Adipocyte (in vitro differentiated cells): ENCODE data around the gene PCSK5.

ENCODE experiments used
- DNase-seq: peaks from one replicate; pipeline ENCODE4 v3.0.0-alpha.2; 2015; ENCODE audit warnings: low read depth
- H3K27me3 ChIP-seq: replicated peaks from 2 replicates; pipeline ENCODE4 v1.7.0; 2013; ENCODE audit warnings: mild to moderate bottlenecking, low read length, moderate library complexity; ENCODE audit not compliant: control insufficient read depth, insufficient read depth
- H3K36me3 ChIP-seq: 2 replicates; pipeline ENCODE4 v1.7.0; 2013; ENCODE audit warnings: low read length, mild to moderate bottlenecking, moderate library complexity; ENCODE audit not compliant: control insufficient read depth, insufficient read depth, severe bottlenecking
- H3K4me1 ChIP-seq: 2 replicates; pipeline ENCODE4 v1.7.0; 2013; ENCODE audit warnings: mild to moderate bottlenecking, low read length, moderate library complexity; ENCODE audit not compliant: control insufficient read depth, insufficient read depth
- H3K4me3 ChIP-seq: 2 replicates; pipeline ENCODE4 v1.7.0; 2013; ENCODE audit warnings: mild to moderate bottlenecking, low read length, moderate library complexity
- H3K9ac ChIP-seq: 2 replicates; pipeline ENCODE4 v1.7.0; 2013; ENCODE audit warnings: mild to moderate bottlenecking, low read length, moderate library complexity
- H3K9me3 ChIP-seq: 2 replicates; pipeline ENCODE4 v1.7.0; 2013; ENCODE audit warnings: mild to moderate bottlenecking, low read length, moderate library complexity; ENCODE audit not compliant: control insufficient read depth

The PCSK5 gene

GRCh38 chr9:76114144-76114543, 223.7 kb downstream of the PCSK5 start:
- H3K36me3 ChIP-seq: peaks cover 7% of the 10 kb centered on the region
- peak; percentile 65 for DNase-seq
- no peak overlapping the region for H3K4me3 ChIP-seq
- H3K9ac ChIP-seq: no peak overlapping the region
- no peaks in the 10 kb centered on the region for H3K27me3 ChIP-seq
- peaks cover 34% of the 10 kb centered on the region for H3K4me1 ChIP-seq
- H3K9me3 ChIP-seq: no peaks in the 10 kb centered on the region

GRCh38 chr9:76115396-76115795, 224.9 kb downstream of the PCSK5 start:
- Histone ChIP-seq H3K27me3 (no peaks in the 10 kb centered on the region), H3K9ac (no peak overlapping the region), H3K36me3 (peaks cover 3% of the 10 kb centered on the region), H3K4me3 (no peak overlapping the region), H3K9me3 (no peaks in the 10 kb centered on the region), H3K4me1 (peaks cover 28% of the 10 kb centered on the region)
- no peak for DNase-seq

- no peak for DNase-seq
- peaks cover 2% of the 10 kb centered on the region for H3K36me3 ChIP-seq
- H3K4me3 ChIP-seq: no peak overlapping the region
- no peak overlapping the region for H3K9ac ChIP-seq
- H3K4me1 ChIP-seq: peaks cover 28% of the 10 kb centered on the region
- no peaks in the 10 kb centered on the region for H3K27me3 ChIP-seq
- no peaks in the 10 kb centered on the region for H3K9me3 ChIP-seq
Observed at GRCh38 chr9:76115982-76116646, 225.6 kb downstream of the PCSK5 start.

- Histone ChIP-seq H3K9ac (no peak overlapping the region), H3K4me3 (no peak overlapping the region), H3K27me3 (no peaks in the 10 kb centered on the region), H3K4me1 (peaks cover 28% of the 10 kb centered on the region), H3K9me3 (no peaks in the 10 kb centered on the region), H3K36me3 (no peaks in the 10 kb centered on the region)
- DNase-seq: no peak
Observed at GRCh38 chr9:76116913-76117312, 226.4 kb downstream of the PCSK5 start.

GRCh38 chr9:76127637-76128036, 237.2 kb downstream of the PCSK5 start:
- Histone ChIP-seq H3K36me3 (no peaks in the 10 kb centered on the region), H3K9me3 (no peaks in the 10 kb centered on the region), H3K4me3 (no peak overlapping the region), H3K27me3 (no peaks in the 10 kb centered on the region), H3K9ac (no peak overlapping the region), H3K4me1 (peaks cover 7% of the 10 kb centered on the region)
- DNase-seq: no peak

- peak; percentile 52 for DNase-seq
- no peak overlapping the region for H3K4me3 ChIP-seq
- peaks cover 23% of the 10 kb centered on the region for H3K4me1 ChIP-seq
- no peaks in the 10 kb centered on the region for H3K9me3 ChIP-seq
- no peaks in the 10 kb centered on the region for H3K36me3 ChIP-seq
- H3K27me3 ChIP-seq: no peaks in the 10 kb centered on the region
- no peak overlapping the region for H3K9ac ChIP-seq
Observed at GRCh38 chr9:76135902-76136301, 245.4 kb downstream of the PCSK5 start.

GRCh38 chr9:76136986-76137385, 246.5 kb downstream of the PCSK5 start:
- Histone ChIP-seq H3K36me3 (no peaks in the 10 kb centered on the region), H3K27me3 (no peaks in the 10 kb centered on the region), H3K9ac (no peak overlapping the region), H3K9me3 (no peaks in the 10 kb centered on the region), H3K4me3 (no peak overlapping the region), H3K4me1 (peaks cover 18% of the 10 kb centered on the region)
- peak; percentile 64 for DNase-seq

- no peak for DNase-seq
- Histone ChIP-seq H3K4me3 (no peak overlapping the region), H3K9ac (no peak overlapping the region), H3K36me3 (no peaks in the 10 kb centered on the region), H3K9me3 (no peaks in the 10 kb centered on the region), H3K4me1 (peaks cover 18% of the 10 kb centered on the region), H3K27me3 (no peaks in the 10 kb centered on the region)
Observed at GRCh38 chr9:76137931-76138330, 247.5 kb downstream of the PCSK5 start.

GRCh38 chr9:76138360-76138759, 247.9 kb downstream of the PCSK5 start:
- H3K27me3 ChIP-seq: no peaks in the 10 kb centered on the region
- H3K4me3 ChIP-seq: no peak overlapping the region
- H3K4me1 ChIP-seq: peaks cover 18% of the 10 kb centered on the region
- H3K9me3 ChIP-seq: no peaks in the 10 kb centered on the region
- no peaks in the 10 kb centered on the region for H3K36me3 ChIP-seq
- no peak overlapping the region for H3K9ac ChIP-seq
- no peak for DNase-seq

- DNase-seq: peak; percentile 4
- no peak overlapping the region for H3K9ac ChIP-seq
- H3K27me3 ChIP-seq: no peaks in the 10 kb centered on the region
- no peaks in the 10 kb centered on the region for H3K9me3 ChIP-seq
- H3K36me3 ChIP-seq: no peaks in the 10 kb centered on the region
- H3K4me3 ChIP-seq: no peak overlapping the region
- no peaks in the 10 kb centered on the region for H3K4me1 ChIP-seq
Observed at GRCh38 chr9:76143834-76144233, 253.4 kb downstream of the PCSK5 start.

GRCh38 chr9:76150013-76150412, 259.5 kb downstream of the PCSK5 start:
- H3K4me1 ChIP-seq: no peaks in the 10 kb centered on the region
- no peak for DNase-seq
- H3K9me3 ChIP-seq: no peaks in the 10 kb centered on the region
- no peak overlapping the region for H3K4me3 ChIP-seq
- no peak overlapping the region for H3K9ac ChIP-seq
- no peaks in the 10 kb centered on the region for H3K36me3 ChIP-seq
- H3K27me3 ChIP-seq: no peaks in the 10 kb centered on the region

GRCh38 chr9:76151267-76151666, 260.8 kb downstream of the PCSK5 start:
- Histone ChIP-seq H3K4me3 (no peak overlapping the region), H3K9ac (no peak overlapping the region), H3K9me3 (no peaks in the 10 kb centered on the region), H3K36me3 (no peaks in the 10 kb centered on the region), H3K4me1 (no peaks in the 10 kb centered on the region), H3K27me3 (no peaks in the 10 kb centered on the region)
- DNase-seq: no peak
